ENCODE results near the gene GAB3. TPM values are rescaled to one million over a fixed set of nuclear protein-coding genes. Genes with fewer than 3 reads are reported as not detected.

Gene GAB3
- total and polyA plus RNA-seq, 9 of the 15 experiments (the other 6 are each of a cell fraction or from before 2014, with no cell fraction given): 16.1 to 31.4 (median 20.2) TPM

GRCh38 chrX:154717824-154718223, 33.1 kb downstream of the GAB3 start (continued):
- TF ChIP-seq, protein P1, sequence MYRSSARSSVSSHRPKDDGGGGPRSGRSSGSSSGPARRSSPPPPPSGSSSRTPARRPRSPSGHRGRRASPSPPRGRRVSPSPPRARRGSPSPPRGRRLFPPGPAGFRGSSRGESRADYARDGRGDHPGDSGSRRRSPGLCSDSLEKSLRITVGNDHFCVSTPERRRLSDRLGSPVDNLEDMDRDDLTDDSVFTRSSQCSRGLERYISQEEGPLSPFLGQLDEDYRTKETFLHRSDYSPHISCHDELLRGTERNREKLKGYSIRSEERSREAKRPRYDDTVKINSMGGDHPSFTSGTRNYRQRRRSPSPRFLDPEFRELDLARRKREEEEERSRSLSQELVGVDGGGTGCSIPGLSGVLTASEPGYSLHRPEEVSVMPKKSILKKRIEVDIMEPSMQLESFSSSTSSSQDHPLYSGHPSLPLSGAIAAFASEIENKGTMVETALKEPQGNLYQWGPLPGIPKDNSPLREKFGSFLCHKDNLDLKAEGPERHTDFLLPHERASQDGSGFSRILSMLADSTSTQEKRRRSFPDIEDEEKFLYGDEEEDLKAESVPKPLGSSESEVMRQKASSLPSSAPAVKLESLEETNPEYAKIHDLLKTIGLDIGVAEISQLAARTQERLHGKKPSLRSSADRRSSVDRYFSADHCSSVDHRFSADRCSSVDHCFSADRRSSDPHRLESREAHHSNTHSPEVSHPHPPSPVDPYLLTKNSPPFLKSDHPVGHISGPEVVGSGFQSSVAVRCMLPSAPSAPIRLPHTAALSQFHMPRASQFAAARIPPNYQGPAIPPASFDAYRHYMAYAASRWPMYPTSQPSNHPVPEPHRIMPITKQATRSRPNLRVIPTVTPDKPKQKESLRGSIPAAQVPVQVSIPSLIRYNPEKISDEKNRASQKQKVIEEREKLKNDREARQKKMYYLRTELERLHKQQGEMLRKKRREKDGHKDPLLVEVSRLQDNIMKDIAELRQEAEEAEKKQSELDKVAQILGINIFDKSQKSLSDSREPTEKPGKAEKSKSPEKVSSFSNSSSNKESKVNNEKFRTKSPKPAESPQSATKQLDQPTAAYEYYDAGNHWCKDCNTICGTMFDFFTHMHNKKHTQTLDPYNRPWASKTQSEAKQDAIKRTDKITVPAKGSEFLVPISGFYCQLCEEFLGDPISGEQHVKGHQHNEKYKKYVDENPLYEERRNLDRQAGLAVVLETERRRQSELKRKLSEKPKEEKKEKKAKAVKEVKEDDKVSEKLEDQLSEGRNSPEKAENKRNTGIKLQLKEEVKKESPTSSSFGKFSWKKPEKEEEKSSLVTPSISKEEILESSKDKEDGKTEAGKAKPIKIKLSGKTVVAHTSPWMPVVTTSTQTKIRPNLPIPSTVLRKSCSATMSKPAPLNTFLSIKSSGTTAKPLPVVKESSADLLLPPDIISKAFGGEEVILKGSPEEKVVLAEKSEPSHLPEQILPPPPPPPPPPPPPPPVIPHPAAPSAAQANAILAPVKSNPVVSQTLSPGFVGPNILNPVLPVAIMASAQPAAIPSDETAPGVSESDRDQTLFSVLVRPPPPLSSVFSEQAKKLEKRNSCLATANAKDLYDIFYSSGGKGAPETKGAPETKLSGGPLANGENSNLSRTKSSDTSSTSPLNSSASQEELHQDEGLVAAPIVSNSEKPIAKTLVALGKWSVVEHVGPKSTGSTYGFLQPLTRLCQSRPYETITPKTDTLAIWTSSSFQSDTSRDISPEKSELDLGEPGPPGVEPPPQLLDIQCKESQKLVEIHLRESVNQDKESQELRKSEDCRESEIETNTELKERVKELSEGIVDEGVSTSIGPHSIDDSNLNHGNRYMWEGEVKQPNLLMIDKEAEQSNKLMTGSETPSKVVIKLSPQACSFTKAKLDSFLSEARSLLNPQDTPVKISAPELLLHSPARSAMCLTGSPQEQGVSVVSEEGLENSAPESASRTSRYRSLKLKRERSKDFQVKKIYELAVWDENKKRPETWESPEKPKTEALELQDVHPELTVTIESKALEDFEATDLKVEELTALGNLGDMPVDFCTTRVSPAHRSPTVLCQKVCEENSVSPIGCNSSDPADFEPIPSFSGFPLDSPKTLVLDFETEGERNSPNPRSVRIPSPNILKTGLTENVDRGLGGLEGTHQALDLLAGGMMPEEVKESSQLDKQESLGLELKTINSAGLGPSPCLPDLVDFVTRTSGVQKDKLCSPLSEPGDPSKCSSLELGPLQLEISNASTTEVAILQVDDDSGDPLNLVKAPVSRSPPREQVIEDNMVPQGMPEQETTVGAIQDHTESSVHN (IDR thresholded peaks at IDR 0.05; ENCODE audit: borderline replicate concordance in 1 of 2, low read depth in 1 of 2): peak in 1 of 2 experiments; percentile 69; a peak in 1 of 4 replicates
- TF ChIP-seq ETV1 (tag; conservative IDR thresholded peaks at IDR 0.05; ENCODE audit: low read depth): peak; percentile 90
- no peak for TF ChIP-seq ZNF507 (tag; conservative IDR thresholded peaks at IDR 0.05)
- peak; percentile 74 for TF ChIP-seq ZBTB7A (IDR thresholded peaks at IDR 0.05; ENCODE audit: borderline replicate concordance, control insufficient read depth, low read depth, low read length)
- no peak for TF ChIP-seq HDAC8 (tag; IDR thresholded peaks at IDR 0.05)
- no peak for TF ChIP-seq AFF1 (IDR thresholded peaks at IDR 0.05; ENCODE audit: low read depth in 1 of 2, partially characterized antibody in 2 of 2)
- peak; percentile 44 for TF ChIP-seq CXXC5 (CRISPR knock-in tag; IDR thresholded peaks at IDR 0.05)
- TF ChIP-seq DIDO1 (tag; IDR thresholded peaks at IDR 0.05; ENCODE audit: low read depth): no peak
- TF ChIP-seq RBM25 (IDR thresholded peaks at IDR 0.05; ENCODE audit: low read depth, low read length, severe bottlenecking): no peak
- TF ChIP-seq ZNF79 (CRISPR knock-in tag; IDR thresholded peaks at IDR 0.05; ENCODE audit: low read depth): no peak
- peak; percentile 71; the same call in 1 of the 2 replicates for TF ChIP-seq SPI1 (IDR thresholded peaks at IDR 0.05; ENCODE audit: borderline replicate concordance, low read depth, low read length)

Measured in K562 (cell line).